Right atrium auricular region (tissue), 2 donors: ENCODE data around the gene RAB40AL. TPM values are rescaled to one million over a fixed set of nuclear protein-coding genes. Genes with fewer than 3 reads are reported as not detected.
"Not testable (repeated sequence)": the region's sequence is repeated elsewhere in the genome, so short reads cannot be mapped to it uniquely, and the experiment has no call there.

ENCODE experiments used
- DNase-seq: peaks from one replicate; pipeline ENCODE4 v3.0.0-alpha.2; 2019; ENCODE audit warnings: low spot score
- H3K27ac ChIP-seq, 2 donors: fragments of 200-600 bp; sonication (generic); 1 replicate in 1 of 2; 2 replicates in 1 of 2; pipeline ENCODE4 v1.5.1; 2016 to 2019
- H3K27me3 ChIP-seq, 2 donors: fragments of 200-600 bp; sonication (generic); one replicate each; pipeline versions ENCODE4 v1.5.1 to v1.6.0; 2017 to 2019
- H3K36me3 ChIP-seq: fragments of 200-600 bp; sonication (generic); one replicate; pipeline ENCODE4 v1.5.1; 2016
- H3K4me1 ChIP-seq, 2 donors: fragments of 200-600 bp; sonication (generic); one replicate each; pipeline versions ENCODE4 v1.5.1 to v1.6.0; 2017 to 2019
- H3K4me3 ChIP-seq, 2 donors: fragments of 200-600 bp; sonication (generic); 1 replicate in 1 of 2; 2 replicates in 1 of 2; pipeline ENCODE4 v1.5.1; 2017 to 2019; ENCODE audit warnings: mild to moderate bottlenecking in 1 of 2, moderate library complexity in 1 of 2
- H3K9me3 ChIP-seq, 2 donors: fragments of 200-600 bp; sonication (generic); one replicate each; pipeline ENCODE4 v1.5.1; 2019
- total RNA-seq, 2 donors: library from RNA; depleted of rRNA; stranded (reverse); fragments of >200 nt; gene quantifications; one replicate each; pipeline ENCODE4 v1.1.0, GENCODE V29; 2016
- TF ChIP-seq, protein P1 (sequence below), 2 donors: fragments of 200-600 bp; sonication (generic); IDR thresholded peaks; one replicate each; pipeline ENCODE4 v1.5.1; 2019; ENCODE audit warnings: antibody characterized with exemption in 2 of 2

RAB40AL gene
- total RNA-seq, 2 donors from 2014 or later = 1.6 TPM; not detected in 1

DNA sequence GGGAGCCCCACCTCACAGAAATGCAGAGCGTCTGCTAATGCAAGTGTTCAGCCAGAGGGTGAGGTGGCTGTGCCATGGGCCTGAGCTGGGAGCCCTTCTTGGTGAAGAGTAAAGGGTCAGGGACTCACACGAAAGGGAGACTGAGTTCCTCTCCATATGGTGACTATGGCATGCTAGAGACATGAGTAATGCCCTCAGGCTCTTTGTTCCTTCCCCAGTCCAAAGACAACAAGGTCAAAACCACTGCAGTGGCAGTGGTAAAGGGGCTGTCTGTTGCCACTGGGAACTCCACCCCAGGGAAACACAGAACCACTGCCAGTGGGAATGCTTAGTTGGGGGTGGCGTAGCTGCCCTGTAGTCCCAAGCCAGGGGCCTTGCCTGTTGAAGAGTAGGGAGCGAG is 22.4 kb downstream of the RAB40AL start:
- no peak for DNase-seq
- H3K36me3 ChIP-seq = no peaks in the 10 kb centered on the region
- no peaks in the 10 kb centered on the region for H3K9me3 ChIP-seq
- no peaks in the 10 kb centered on the region for H3K27me3 ChIP-seq
- no peak overlapping the region for H3K27ac ChIP-seq
- no peaks in the 10 kb centered on the region for H3K4me1 ChIP-seq
- TF ChIP-seq, protein P1, sequence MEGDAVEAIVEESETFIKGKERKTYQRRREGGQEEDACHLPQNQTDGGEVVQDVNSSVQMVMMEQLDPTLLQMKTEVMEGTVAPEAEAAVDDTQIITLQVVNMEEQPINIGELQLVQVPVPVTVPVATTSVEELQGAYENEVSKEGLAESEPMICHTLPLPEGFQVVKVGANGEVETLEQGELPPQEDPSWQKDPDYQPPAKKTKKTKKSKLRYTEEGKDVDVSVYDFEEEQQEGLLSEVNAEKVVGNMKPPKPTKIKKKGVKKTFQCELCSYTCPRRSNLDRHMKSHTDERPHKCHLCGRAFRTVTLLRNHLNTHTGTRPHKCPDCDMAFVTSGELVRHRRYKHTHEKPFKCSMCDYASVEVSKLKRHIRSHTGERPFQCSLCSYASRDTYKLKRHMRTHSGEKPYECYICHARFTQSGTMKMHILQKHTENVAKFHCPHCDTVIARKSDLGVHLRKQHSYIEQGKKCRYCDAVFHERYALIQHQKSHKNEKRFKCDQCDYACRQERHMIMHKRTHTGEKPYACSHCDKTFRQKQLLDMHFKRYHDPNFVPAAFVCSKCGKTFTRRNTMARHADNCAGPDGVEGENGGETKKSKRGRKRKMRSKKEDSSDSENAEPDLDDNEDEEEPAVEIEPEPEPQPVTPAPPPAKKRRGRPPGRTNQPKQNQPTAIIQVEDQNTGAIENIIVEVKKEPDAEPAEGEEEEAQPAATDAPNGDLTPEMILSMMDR (IDR thresholded peaks at IDR 0.05) = no peak
- H3K4me3 ChIP-seq = no peak overlapping the region

DNA sequence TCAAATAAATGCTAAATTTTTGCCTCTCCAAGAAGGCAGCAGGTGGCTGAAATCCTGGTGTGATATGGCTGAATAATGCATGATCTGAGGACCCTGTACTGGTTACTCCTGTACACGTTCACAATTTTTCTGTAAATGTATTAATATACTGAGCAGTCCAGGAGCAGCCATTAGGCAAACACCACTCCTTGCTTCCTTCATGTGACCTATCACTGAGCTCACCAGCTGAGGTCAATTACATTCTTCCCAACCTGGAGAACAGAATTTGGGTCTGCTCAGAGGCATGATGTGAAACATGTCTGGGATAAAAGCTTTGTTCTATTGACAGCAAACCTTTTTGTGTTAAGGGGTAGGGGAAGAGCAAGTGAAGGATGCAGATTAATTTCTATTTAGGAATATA is 26.9 kb downstream of the RAB40AL start:
- no peak for DNase-seq
- no peak overlapping the region for H3K27ac ChIP-seq
- H3K36me3 ChIP-seq = no peaks in the 10 kb centered on the region
- no peaks in the 10 kb centered on the region for H3K4me1 ChIP-seq
- TF ChIP-seq, protein P1 (IDR thresholded peaks at IDR 0.05) = no peak
- H3K4me3 ChIP-seq = no peak overlapping the region
- H3K27me3 ChIP-seq = no peaks in the 10 kb centered on the region
- H3K9me3 ChIP-seq = peaks cover 0 to 4% of the 10 kb centered on the region in 2 donors

DNA sequence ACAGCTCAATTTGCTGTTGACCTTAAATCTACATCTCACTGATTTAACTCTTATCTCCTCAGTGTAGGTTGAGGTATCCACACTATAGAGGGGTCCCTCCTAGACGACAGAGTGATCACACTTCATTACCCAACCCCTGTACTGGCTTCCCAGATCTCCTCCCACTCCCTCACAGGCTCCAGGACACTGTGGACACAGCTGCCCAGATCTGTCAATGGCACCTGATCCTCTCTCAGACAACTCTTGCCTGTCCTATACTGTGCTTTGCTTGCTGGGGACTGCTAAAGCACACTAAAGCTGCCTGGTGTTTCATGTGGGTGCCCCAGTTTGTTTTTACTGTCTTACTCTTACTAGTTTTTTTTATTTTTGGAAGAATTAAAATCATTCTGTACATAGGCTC is 27.9 kb downstream of the RAB40AL start:
- no peaks in the 10 kb centered on the region for H3K4me1 ChIP-seq
- no peak overlapping the region for H3K27ac ChIP-seq
- no peak for DNase-seq
- H3K4me3 ChIP-seq = no peak overlapping the region
- no peaks in the 10 kb centered on the region for H3K27me3 ChIP-seq
- H3K36me3 ChIP-seq = no peaks in the 10 kb centered on the region
- peaks cover 0 to 14% of the 10 kb centered on the region in 2 donors for H3K9me3 ChIP-seq
- TF ChIP-seq, protein P1 (IDR thresholded peaks at IDR 0.05) = no peak

DNA sequence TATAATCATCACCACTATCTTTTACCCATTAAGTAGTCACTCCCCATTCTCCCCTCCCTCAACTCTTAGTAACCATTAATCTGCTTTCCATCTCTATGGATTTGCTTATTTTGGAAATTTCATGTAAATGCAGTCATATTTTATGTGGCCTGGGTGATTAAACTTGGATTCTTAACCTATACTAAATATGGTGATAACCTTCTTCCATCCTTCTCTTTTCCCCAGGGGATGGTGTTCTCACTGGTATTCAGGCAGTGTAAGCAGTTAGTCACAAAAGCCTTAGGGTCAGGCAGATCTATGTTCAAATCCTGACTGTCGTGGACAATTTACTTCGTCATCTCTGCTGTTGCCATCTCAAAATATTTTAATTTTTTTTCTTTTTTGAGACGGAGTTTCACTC is 29.6 kb downstream of the RAB40AL start:
- Histone ChIP-seq H3K4me3 (no peak overlapping the region), H3K9me3 (peaks cover 6 to 30% of the 10 kb centered on the region in 2 donors), H3K4me1 (no peaks in the 10 kb centered on the region), H3K27ac (no peak overlapping the region), H3K27me3 (no peaks in the 10 kb centered on the region), H3K36me3 (no peaks in the 10 kb centered on the region)
- TF ChIP-seq, protein P1 (IDR thresholded peaks at IDR 0.05) = no peak
- no peak for DNase-seq

DNA sequence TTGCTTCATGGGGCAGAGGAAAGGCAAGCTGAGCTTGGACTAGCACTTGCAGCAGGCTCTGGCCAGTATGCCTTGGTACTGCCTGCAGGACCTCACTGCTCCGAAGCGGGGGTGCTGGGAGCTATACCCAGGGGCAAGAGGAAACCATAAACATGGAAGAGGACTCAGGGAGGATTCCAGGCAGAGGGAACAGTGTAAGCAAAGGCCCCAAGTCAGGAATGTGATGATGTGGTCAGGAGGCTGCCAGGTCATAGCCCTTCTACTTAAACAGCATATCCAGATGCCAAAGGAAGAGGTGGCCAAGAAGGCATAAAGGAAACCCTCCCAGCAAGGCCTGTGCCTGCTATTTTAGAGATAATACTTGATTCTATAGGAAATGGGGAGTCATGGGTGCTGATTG is 31.1 kb downstream of the RAB40AL start:
- Histone ChIP-seq H3K27me3 (no peaks in the 10 kb centered on the region), H3K4me1 (no peaks in the 10 kb centered on the region), H3K9me3 (peaks cover 8 to 40% of the 10 kb centered on the region in 2 donors), H3K4me3 (no peak overlapping the region), H3K27ac (no peak overlapping the region), H3K36me3 (no peaks in the 10 kb centered on the region)
- no peak for DNase-seq
- TF ChIP-seq, protein P1 (IDR thresholded peaks at IDR 0.05) = no peak

DNA sequence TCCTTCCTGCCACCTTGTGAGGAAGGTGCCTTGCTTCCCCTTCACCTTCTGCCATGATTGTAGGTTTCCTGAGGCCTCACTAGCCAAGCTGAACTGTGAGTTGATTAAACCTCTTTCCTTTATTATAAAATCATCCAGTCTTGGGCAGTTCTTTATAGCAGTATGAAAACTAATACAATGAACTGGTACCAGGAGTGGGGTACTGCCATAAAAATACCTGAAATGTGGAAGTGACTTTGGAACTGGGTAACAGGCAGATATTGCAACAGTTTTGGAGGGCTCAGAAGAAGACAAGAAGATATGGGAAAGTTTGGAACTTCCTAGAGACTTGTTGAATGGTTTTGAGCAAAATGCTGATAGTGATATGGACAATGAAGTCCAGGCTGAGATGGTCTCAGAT is 34.5 kb downstream of the RAB40AL start:
- H3K4me1 ChIP-seq, H3K4me3 ChIP-seq, DNase-seq, H3K27ac ChIP-seq, H3K36me3 ChIP-seq, H3K27me3 ChIP-seq: not testable (repeated sequence)
- peaks cover 8 to 45% of the 10 kb centered on the region in 2 donors for H3K9me3 ChIP-seq
